ENCODE results near the gene SIGLEC1. TPM values are rescaled to one million over a fixed set of nuclear protein-coding genes. Genes with fewer than 3 reads are reported as not detected.

The SIGLEC1 gene
- total RNA-seq, 1 donor from 2014 or later = 8.2 TPM

DNA sequence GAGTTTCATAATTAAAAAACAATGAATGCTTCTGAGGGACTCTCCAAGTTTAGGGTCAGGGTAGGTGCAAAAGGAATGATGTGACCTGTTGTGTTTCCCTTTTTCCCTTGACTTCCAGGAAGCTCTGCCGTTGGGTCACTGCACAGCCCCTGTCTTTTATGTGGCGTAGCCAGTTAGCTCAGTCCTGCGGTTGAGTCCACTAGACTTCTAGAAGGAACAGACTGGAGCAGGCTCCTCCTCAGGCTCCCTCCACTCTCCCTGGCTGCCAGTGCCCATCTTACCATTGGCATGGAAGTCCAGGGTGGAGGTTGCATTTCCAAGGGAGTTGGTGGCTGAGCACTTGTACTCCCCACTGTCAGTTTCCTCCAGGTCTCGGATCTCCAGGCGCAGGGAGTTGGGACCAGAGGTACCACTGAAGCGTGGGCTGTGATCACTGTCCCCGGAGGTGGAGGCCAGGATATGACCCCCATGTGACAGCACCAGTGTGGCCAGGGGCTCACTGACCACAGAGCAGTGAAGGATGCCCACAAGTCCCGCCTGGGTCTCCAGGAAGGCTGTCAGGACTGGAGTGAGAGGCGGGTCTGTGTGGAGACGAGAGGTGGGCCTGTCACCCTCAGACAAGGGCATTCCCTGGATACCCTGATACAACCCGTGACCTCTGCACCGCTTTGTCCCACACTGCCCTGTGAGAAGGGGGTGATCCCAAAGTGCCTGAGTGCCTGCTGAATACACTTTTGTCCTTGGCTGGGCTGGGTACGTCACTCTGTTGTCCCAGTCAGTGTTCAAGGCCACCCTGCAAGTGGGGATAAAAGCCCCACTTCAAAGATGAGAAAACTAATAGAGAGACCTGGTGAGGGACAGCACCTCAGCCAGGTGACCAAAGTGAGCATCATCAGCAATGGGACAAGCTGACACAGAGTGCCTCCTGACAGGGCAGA, 11.1 kb downstream of the SIGLEC1 start:
- DNase-seq (ENCODE audit: low spot score) = no peak

DNA sequence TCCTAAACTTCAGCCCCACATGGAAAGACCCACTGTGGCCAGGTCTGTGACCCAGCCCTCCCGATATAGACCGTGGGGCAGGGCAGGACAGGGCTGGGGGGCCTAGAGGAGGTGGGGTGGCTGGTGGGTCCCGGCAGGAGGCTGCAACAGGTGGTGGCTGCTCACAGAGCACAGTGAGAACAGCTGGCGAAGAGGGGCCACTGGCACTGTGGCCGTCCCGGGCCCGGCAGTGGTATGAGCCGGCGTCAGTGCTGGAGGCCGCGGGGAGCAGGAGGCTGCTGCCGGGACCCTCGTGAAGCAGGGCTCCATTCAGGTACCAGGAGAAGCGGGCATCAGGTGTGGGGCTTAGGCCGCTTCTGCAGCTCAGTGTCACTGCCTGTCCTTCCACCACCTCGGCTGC, 13.4 kb downstream of the SIGLEC1 start:
- no peak for DNase-seq (ENCODE audit: low spot score)

DNA sequence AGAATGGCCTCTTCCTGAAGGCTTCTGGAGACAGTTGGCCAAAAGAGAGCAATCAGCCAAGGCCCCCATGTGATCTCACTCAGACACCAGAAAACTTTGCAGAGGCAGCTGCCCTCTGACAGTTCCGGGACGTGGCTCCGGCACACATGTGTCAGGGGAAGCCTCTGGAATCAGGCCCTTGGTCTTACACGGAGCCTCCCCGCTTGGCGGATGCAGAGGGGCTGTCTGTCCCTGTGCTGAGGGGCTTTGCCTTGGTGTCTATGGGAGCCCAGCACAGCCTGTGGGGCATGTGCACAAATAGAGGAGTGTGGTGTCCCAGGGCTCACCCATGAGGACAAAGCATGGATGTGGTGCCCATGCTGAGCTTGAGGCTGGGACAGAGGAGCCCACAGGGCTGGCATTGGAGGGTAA, 13.8 kb downstream of the SIGLEC1 start:
- DNase-seq (ENCODE audit: low spot score) = no peak

DNA sequence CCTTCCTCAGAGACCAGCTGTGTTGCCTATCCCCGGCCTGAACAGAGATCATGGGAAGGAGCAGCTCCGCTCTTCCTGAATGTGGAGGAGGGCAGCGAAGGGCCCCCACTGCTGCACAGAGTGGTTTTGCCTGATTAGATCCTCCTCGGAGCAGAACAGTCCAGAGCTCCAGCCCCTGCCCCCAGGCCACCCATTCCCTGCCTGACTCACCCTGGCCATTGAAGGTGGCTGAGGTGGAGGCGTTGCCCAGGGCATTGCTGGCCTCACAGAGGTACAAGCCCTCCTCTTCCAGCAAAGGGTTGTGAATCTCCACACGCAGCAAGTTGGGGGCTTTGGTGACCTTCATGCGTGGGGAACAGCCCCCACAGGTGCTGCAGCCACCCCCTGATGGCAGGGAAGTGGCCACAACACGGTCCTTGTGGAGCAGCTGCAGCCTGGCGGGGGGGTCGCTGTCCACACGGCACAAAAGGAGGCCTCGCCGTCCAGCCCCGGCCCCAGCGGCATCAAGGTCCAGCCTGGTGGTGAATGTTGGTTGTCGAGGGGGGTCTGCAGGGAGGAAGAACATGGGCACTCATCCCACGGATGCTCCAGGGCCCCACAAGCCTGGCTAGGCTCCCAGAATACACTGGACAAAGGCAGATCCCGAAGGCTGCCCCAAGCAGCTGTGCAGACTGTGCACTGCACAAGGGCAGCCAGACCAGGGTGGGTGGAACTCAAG, 14.7 kb downstream of the SIGLEC1 start:
- no peak for DNase-seq (ENCODE audit: low spot score)

DNA sequence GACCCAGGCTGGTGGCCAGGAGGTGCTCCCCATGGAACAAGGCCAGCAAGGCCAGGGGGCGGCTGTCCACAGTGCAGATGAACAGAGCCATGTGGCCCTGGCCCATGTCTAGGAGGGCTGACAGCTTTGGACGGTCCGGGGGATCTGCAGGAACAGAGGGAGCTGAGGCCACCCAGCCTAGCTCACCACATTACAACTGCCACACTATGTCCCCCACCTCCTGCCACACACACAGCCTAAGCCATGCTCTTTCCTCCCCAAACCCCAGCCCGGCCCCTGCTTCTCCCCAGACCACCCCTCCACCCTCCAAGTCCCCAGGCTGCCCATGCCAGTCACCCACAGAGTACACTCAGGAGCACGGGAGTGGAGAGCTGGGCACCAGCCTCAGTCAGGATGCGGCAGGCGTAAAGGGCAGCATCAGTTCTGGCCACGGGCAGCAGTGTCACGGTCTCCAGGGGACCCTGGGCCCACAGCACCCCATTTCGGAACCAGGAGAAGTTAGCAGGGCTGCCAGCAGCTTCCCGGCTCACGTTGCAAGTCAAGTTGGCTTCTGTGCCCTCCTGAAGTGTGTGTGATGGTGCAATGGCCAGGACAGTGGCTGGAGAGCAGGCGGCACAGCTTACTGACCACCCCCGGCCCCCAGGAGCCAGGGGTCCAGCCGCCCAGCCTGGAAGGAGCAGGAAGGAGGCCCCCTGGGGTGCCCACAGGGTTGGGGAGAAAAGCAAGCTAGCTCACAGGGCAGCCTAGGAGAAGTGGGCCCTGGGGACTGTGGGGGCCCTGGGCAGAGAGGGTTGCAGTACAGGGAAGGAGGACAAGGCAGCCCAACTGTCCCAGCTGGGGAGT, 15.4 kb downstream of the SIGLEC1 start:
- DNase-seq (ENCODE audit: low spot score) = no peak

DNA sequence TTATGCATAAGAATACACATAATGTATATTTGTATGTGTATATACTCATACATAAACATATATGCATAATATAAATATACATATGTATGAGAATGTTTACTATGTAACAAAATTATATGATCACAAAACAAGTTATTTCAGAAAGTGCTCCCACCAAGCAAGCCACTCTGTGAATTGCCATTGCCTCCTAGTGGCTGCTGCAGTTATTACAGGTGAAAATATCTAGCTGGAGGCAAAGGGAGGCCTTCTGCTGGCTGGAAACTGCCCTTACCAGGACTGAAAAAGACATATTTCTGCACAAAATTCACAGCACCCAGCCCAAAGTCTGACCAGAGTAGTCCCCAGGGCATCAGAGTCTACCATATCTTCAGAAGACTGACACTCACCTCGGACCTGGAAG, 16.2 kb downstream of the SIGLEC1 start:
- DNase-seq (ENCODE audit: low spot score) = no peak

DNA sequence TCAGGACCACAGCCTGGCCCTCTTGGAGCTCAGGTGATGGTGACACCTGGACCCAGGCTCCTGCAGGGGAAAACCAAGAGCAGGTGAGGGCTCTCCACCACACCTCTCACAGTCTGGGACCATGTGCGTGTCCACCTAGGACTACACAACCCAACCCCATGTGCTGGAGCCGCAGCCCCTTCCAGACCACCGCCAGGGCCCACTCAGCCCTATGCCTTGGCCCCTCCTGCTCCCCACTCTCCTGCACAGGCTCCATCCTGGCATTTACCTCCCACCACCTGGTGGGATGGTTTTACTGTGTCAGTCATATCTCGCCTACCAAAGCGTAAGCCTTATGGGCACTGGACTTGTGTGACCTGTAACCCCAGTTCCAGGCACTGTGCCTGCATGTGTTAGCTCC, 17.5 kb downstream of the SIGLEC1 start:
- DNase-seq (ENCODE audit: low spot score) = no peak

DNA sequence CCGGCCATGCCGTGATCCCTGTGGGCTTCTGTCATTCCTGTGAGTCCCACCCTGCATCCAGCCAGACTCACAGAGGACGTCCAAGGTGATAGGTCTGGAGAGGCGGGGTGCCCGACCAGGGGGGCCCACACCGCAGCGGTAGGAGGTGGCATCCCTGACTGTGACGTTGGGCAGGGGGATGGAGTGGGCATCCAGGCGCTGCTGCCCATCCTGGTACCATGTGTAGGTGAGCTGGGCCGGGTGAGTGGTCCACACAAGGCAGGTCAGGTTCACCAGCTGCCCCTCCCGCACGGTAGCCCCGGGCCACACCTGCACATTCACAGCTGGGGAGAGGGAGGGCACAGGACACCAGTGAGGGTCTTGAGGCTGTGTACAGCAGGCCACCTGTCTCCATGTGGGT, 19.0 kb downstream of the SIGLEC1 start:
- no peak for DNase-seq (ENCODE audit: low spot score)

DNA sequence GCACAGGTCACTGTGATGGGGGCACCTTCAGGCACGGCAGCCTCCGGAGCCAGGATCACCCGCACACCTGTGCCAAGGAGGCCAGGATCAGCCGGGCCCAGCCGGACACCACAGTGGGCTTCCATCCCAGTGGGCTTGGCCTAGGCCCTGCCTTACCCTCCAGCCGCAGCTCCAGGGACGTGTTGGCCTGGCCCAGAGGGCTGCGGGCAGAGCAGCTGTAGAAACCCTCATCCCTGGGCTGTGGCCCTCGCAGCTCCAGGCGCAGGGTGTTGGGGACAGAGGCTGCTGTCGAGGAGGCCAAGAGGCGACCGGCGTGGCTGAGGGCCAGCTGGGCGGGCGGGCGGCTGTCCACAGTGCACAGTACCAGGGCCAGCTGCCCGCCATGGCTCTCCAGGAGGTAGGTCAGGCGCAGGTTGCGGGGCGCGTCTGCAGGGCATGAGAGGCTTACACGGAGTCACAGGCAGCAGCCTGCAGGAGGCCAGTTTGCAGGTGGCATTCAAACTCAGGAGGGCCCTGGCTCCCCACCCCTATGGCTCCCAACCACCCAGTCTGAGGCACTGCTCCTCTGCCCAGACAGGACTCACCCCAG, 19.6 kb downstream of the SIGLEC1 start:
- no peak for DNase-seq (ENCODE audit: low spot score)

DNA sequence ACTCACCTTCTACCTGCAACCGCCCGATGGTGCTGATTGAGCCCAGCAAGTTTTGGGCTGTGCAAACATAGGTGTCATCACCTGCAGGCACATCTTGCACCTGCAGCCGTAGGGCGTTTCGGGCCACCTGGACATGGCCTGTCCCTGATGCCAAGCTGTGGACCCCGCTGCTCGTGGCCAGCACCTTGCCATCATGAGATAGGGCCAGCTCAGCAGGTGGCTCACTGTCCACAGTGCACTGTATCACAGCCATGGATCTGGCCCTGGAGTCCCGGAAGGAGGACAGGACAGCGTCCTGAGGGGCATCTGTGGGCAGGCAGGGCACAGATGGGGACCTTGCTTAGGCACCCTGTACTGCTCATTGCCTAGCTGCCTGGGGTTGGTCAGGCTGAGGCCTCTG, 20.5 kb downstream of the SIGLEC1 start:
- DNase-seq (ENCODE audit: low spot score) = no peak

DNA sequence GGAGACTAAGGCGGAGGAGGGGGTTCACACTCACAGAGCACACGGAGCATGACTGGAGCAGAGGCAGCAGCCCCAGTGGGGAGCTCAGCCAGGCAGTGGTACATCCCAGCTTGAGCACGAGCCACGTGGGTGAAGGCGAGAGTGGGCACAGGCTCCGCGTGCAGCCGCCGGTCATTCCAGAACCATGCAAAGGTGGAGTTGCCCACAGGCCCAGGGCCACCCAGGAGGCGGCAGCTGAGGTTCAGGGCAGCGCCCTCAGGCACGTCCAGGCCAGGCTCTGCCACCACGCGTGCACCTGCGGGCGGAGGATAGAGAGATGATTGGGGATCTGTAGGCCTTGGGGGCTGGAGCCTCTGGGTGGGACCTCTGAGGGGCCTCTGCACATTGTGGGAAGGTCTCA, 21.1 kb downstream of the SIGLEC1 start:
- no peak for DNase-seq (ENCODE audit: low spot score)

DNA sequence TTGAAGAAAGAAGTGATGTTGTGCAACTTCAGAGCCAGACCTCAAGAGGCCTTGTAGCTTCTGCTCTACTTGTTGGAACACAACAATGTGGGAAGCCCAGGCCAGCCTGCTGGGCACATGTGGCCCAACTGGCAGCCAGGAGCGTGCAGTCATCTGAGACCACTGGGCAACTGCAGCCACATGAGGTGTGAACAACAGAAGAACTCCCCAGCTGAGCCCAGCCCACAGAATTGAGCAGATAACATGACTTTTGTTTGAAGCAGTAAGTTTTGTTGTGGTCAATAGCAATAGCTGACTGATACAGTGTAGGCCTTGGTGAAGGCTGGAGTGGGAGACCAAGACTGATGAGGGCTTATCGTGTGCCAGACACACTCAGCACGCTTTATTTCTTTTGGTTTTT, 22.0 kb downstream of the SIGLEC1 start:
- DNase-seq (ENCODE audit: low spot score) = no peak

DNA sequence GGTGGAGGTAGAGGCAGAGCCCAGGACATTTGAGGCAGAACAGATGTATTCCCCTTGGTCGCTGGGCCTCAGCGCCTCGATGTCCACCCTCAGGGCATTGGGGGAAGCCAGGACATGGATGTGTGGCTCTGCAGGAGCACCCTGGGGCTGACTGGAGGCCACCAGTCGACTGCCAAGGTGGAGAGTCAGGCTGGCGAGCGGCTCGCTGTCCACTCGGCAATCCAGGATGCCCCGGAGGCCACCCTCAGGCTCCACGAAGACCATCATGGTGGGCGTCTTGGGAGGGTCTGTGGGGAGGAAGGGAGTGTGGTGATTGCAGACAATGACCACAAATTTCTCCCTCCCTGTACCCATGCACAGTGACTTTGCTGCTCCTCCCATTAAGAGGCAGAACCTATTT, 22.4 kb downstream of the SIGLEC1 start:
- DNase-seq (ENCODE audit: low spot score) = no peak

DNA sequence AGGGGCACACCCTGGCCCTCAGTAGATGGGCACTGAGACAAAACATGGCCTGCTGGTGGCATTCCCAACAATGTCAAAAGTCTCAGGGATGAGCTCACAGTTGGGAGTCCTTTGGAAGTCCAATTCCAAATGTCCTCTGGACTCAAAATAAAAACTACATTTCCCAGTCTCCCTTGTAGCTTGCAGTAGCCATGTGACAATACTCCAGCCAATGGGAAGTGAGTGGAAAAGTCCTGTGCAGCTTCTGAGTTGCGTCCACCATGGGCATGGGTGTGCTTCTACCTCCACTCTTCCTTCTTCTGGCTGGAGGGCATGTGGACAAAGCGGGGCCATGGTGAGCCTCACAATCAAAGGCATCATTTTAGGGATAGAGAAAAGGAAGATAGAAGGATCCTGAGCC, 24.7 kb downstream of the SIGLEC1 start:
- no peak for DNase-seq (ENCODE audit: low spot score)

DNA sequence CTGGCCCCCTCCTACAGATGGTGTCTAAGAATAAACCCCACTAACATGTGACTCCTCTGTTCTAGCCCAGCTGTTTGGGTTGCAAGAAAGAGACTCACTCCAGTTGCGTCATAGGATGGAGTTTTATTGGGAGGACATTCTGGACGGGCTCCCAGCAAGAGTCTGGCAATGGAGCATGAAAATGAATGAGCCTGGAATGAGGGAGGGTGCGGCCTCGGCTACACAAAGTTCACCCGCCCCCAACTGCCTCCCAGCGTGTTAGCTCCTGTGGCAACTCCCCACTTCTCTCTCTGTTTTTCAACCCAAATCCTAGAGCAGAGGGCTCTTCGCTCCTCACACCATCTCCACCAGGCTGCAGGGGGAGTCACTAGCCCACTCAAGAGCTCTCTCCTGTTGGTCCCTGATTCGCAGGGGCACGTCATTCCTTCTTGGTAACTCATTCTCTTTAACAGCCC, 25.5 kb downstream of the SIGLEC1 start:
- peak; percentile 80 for DNase-seq (ENCODE audit: low spot score)

DNA sequence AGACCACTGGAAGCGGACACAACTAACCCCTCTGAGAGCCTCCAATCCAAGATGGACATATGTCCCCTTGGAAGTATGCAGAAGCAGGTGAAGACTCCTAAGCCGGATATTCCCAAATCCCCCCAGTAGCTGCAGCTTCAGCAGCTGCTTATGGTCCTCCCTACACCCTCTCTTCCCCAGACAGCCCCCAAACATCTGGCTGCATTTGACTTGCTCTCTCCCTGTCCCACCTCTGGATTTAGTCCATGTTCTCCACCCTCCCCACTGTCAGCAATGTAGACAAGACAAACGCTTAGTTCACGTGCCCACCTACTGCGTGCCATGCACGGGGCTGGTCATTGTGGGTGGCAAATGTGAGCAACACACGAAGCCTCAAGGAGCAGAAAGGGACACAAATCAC, 26.0 kb downstream of the SIGLEC1 start:
- no peak for DNase-seq (ENCODE audit: low spot score)

DNA sequence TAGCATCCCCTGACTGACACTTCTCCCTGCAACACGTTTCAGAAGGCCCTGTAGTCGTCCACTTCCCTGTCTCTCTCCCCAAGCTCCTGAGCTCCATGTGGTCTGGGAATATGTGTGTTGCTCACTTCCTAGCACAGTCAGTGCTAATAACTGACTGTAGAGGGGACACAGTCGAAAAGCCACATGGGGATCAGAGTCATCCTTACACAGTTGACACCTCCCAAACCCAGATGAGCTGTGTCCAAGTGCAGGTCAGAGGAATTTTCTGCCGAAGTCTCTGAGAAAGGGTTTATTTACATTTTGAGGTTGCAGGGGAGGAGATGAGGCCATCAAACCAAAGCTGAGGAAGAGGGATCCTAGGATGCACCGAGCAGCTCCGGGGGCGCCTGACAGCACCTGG, 27.1 kb downstream of the SIGLEC1 start:
- no peak for DNase-seq (ENCODE audit: low spot score)

DNA sequence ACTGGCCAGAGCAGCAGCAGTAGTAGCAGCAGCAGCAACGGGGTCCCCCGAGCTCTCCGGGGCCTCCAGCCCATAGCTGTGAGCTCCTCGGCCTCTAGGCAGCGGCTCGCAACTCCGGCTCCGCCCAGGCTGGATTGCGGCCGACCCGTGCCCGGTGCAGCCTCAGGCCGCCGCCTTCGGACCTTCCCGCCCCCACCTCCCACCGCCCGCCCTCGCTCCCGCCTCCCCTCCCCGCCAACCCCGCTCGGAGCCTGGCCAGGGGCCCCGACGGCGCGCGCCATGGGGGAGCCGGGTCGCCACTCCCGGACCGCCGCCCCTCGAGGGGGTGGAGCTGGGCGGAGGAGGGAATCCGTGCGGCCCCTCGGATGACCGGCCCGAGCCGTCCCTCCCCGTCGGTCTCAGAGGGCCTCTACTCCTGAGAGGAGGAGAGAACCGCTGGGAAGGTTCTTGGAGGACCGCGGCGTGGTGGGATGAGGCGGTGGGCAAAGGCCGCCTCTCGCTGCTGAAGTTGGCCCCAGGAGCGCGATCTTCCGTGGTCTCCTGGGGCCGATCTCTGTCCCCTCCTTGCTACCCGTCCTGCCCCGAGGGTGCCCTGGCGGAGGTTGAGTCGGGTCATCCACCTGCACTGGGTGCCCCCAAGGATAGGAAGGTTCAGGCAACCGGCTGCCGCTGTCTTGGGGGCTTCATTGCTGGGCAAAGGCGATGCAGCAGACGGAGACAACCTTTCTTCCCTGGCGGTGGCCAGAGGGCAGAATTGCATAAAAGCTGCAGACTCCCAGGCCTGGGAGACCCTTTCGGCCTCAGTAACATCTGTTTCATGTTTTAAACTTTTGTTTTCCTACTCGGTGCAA, 30.2 kb downstream of the SIGLEC1 start, which contains the start of gene ADAM33:
Gene ADAM33, minus strand, starts transcription at position 80 of the 851 bp plus-strand sequence. Its CDS starts 6 bp downstream, at position 74.
- DNase-seq (ENCODE audit: low spot score) = no peak

DNA sequence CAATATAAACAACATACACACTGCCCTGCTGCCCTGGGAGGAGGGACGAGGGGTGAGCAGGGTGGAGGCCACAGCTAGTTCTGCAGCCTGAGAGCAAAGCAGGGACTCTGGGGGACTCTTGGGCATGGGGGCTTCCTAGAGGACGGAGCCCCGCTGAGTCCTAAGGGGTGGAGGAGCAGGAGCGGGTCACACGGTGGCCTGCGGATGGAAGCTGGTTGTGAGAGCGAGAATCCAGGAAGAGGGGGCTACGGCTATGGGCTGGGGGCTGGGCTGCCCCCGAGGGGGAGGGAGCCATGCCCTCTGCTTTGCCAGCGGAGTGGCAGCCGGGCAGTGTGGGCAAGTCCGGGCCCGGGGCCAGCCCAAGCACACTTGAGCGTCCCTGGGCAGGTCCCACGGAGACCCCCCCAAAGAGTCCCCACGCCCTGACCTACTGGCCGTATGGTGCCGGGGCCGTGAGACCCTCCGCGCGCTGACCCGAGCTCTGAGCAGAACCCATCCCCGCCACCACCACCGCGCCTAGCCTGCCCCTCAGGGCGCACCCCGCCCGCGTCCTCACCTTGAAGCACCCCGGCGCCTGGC, 31.0 kb downstream of the SIGLEC1 start:
- no peak for DNase-seq (ENCODE audit: low spot score)

DNA sequence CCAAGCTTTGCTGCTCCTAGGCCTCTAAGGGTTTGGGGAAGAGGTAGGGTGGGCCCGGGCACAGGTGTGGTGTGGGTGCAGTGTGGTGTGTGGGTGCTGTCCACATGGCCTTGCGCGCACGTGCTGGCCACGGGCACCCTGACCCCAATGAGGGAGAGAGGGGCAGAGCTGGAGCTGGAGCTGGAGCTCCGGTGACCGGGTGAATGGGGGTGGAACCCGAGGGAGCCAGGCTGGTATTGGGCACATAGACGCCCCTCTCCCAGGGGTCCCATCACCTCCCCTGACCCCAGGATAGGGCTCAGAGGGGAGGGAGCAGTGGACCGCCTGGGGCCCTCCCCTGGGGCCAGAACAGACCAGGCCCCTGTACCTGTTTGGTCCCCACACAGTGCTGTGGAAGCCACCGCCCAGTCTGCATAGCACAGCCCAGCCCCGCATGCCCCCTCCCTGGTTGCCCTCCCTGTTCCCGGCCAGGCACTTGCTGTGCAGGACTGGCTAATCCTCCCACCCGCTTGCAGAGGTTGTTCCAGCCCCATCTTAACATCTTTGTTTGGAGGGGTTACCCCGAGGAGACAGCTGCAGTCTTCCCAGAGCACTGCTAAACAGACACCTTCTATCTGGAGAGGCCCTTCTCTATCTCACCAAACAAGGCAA, 31.6 kb downstream of the SIGLEC1 start:
- DNase-seq (ENCODE audit: low spot score) = no peak
